ENCODE results near the gene CATSPER3. TPM values are rescaled to one million over a fixed set of nuclear protein-coding genes. Genes with fewer than 3 reads are reported as not detected.

CATSPER3 gene
- total RNA-seq, 1 experiment from 2014 or later: 1.7 TPM

GRCh38 chr5:135028791-135029476 lies 61.2 kb downstream of the CATSPER3 start:
- intact Hi-C loops (cut with micrococcal nuclease): no loop called here
- RAD21 ChIA-PET (ENCODE audit: low non-redundant PET in 1 of 2, low total read pairs in 2 of 2, uncharacterized antibody in 2 of 2, unreplicated experiment in 2 of 2): no interaction called here

GRCh38 chr5:135029477-135030122 lies 61.9 kb downstream of the CATSPER3 start:
- H4K20me1 ChIP-seq (ENCODE audit: insufficient read depth): no peaks in the 10 kb centered on the region
- H3K9me2 ChIP-seq (ENCODE audit: insufficient read depth): no peaks in the 10 kb centered on the region
- CTCF ChIA-PET: no interaction called here
- POLR2A ChIA-PET: no interaction called here
- TF ChIP-seq ZNF274 (IDR thresholded peaks at IDR 0.05; ENCODE audit: low read depth, low read length) (no peak), JUND (IDR thresholded peaks at IDR 0.05) (no peak), ATF3 (IDR thresholded peaks at IDR 0.05) (no peak), SP1 (IDR thresholded peaks at IDR 0.05; ENCODE audit: low read depth) (no peak), EGR1 (IDR thresholded peaks at IDR 0.05; ENCODE audit: low read depth) (no peak)
- H3K4me3 ChIP-seq (replicated peaks in 1 of 2; ENCODE audit: low read depth in 1 of 2, low read length in 2 of 2): no peak overlapping the region
- DNase-seq (ENCODE audit: low read depth, low spot score): no peak
- peaks cover 58% of the 10 kb centered on the region for H3K79me2 ChIP-seq (ENCODE audit: insufficient read depth, low read length)
- no peak overlapping the region for H3K27ac ChIP-seq (ENCODE audit: low read depth, low read length)
- RAD21 ChIA-PET (ENCODE audit: low non-redundant PET in 1 of 2, low total read pairs in 2 of 2, uncharacterized antibody in 2 of 2, unreplicated experiment in 2 of 2): no interaction called here
- no peak for ATAC-seq
- intact Hi-C loops (cut with micrococcal nuclease): loop anchor here (5.0 kb wide), 1 partner anchor 158 kb away; no protein-coding TSS in a partner anchor
- peaks cover 0 to 3% of the 10 kb centered on the region in 2 experiments; a peak in 1 of 4 replicates for H3K36me3 ChIP-seq (ENCODE audit: control insufficient read depth in 1 of 2, insufficient read depth in 2 of 2, low read length in 2 of 2)
- no peaks in the 10 kb centered on the region for H3K9me3 ChIP-seq (ENCODE audit: control insufficient read depth in 1 of 2, insufficient read depth in 1 of 2, low read depth in 1 of 2, low read length in 2 of 2)
- H3K9ac ChIP-seq (ENCODE audit: low read length): no peak overlapping the region
- no TSS peak for BruUV-seq (replicated peaks)
- peaks cover 15 to 29% of the 10 kb centered on the region in 2 experiments for H3K4me1 ChIP-seq (ENCODE audit: control insufficient read depth in 1 of 2, insufficient read depth in 2 of 2, low read length in 2 of 2)
- H2AFZ ChIP-seq (ENCODE audit: low read depth, low read length, poor library complexity, severe bottlenecking): no peak overlapping the region
- H3K4me2 ChIP-seq (ENCODE audit: low read length): no peak overlapping the region
- H3K27me3 ChIP-seq (ENCODE audit: insufficient read depth, low read length): no peaks in the 10 kb centered on the region

More at GRCh38 chr5:135028791-135029476, 61.2 kb downstream of the CATSPER3 start:
- ChIA-PET CTCF (no interaction called here), POLR2A (no interaction called here)
- Histone ChIP-seq H4K20me1 (ENCODE audit: insufficient read depth) (no peaks in the 10 kb centered on the region), H3K4me1 (ENCODE audit: control insufficient read depth in 1 of 2, insufficient read depth in 2 of 2, low read length in 2 of 2) (peaks cover 13 to 25% of the 10 kb centered on the region in 2 experiments; a peak in 3 of 4 replicates), H3K9ac (ENCODE audit: low read length) (no peak overlapping the region), H3K4me3 (replicated peaks in 1 of 2; ENCODE audit: low read depth in 1 of 2, low read length in 2 of 2) (no peak overlapping the region), H3K27me3 (ENCODE audit: insufficient read depth, low read length) (no peaks in the 10 kb centered on the region), H3K36me3 (ENCODE audit: control insufficient read depth in 1 of 2, insufficient read depth in 2 of 2, low read length in 2 of 2) (peaks cover 0 to 3% of the 10 kb centered on the region in 2 experiments; a peak in 1 of 4 replicates), H3K9me3 (ENCODE audit: control insufficient read depth in 1 of 2, insufficient read depth in 1 of 2, low read depth in 1 of 2, low read length in 2 of 2) (no peaks in the 10 kb centered on the region), H3K27ac (ENCODE audit: low read depth, low read length) (no peak overlapping the region), H3K79me2 (ENCODE audit: insufficient read depth, low read length) (peaks cover 58% of the 10 kb centered on the region), H2AFZ (ENCODE audit: low read depth, low read length, poor library complexity, severe bottlenecking) (no peak overlapping the region), H3K9me2 (ENCODE audit: insufficient read depth) (no peaks in the 10 kb centered on the region), H3K4me2 (ENCODE audit: low read length) (no peak overlapping the region)
- ATAC-seq: no peak
- no TSS peak for BruUV-seq (replicated peaks)
- TF ChIP-seq EZH2 (IDR thresholded peaks at IDR 0.05) (no peak), CBX3 (IDR thresholded peaks at IDR 0.05; ENCODE audit: low read depth) (no peak), MAX (IDR thresholded peaks at IDR 0.05) (no peak), ZFX (IDR thresholded peaks at IDR 0.05) (no peak), ELF1 (IDR thresholded peaks at IDR 0.05; ENCODE audit: borderline replicate concordance, low read depth) (no peak), TCF7L2 (IDR thresholded peaks at IDR 0.05; ENCODE audit: borderline replicate concordance, extremely low read depth, insufficient read depth, insufficient read length) (no peak)
- no peak for DNase-seq (ENCODE audit: low read depth, low spot score)

Measured in HCT116 (cell line).